GM19043 (cell line): ENCODE measurements around the gene ATXN10.
"Not testable (repeated sequence)": the region's sequence is repeated elsewhere in the genome, so short reads cannot be mapped to it uniquely, and the experiment has no call there.

Source experiments
- ATAC-seq: cut with Tn5 transposase; IDR thresholded peaks from one replicate; pipeline ENCODE4 v1.9.1; 2021; ENCODE audit warnings: low read depth; ENCODE audit not compliant: unreplicated experiment

ATXN10 gene

DNA sequence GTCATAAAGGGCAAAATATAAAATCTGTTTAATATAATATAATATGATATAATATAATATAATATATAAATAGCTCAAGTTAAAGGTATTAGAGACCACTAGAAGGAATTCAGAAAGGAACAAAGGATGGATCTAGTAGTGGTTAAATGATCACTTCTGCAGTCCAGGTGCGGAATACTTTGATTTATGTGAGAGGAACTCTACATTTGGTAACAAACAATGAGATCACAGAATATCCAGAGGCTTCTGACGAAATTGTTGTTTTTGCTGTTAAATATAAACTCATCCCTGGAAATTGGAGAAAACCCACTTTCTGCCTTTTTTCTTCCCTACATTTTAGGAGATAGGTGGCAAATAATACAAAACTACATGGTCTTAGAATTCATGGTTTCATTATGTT lies 36.0 kb downstream of the ATXN10 start:
- no peak for ATAC-seq

DNA sequence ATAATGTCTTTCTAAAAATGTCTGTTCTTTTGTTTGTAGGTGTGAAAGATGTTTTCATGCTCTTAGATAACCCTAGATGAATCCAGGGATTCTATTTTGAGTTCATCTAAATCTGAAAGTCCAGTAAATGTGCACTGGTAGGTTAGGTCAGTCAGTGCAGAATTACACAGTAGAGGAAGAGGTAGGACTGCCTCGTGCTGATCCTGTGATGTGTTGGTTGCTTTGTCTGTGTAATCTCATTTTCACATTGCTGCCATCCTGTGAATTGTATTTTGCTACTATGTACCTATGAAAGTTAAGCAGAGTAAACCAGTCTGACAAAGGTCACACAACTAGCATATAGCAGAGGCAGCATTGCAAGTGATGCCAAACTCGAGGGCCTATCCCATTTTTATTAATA lies 36.5 kb downstream of the ATXN10 start:
- ATAC-seq, result no peak

DNA sequence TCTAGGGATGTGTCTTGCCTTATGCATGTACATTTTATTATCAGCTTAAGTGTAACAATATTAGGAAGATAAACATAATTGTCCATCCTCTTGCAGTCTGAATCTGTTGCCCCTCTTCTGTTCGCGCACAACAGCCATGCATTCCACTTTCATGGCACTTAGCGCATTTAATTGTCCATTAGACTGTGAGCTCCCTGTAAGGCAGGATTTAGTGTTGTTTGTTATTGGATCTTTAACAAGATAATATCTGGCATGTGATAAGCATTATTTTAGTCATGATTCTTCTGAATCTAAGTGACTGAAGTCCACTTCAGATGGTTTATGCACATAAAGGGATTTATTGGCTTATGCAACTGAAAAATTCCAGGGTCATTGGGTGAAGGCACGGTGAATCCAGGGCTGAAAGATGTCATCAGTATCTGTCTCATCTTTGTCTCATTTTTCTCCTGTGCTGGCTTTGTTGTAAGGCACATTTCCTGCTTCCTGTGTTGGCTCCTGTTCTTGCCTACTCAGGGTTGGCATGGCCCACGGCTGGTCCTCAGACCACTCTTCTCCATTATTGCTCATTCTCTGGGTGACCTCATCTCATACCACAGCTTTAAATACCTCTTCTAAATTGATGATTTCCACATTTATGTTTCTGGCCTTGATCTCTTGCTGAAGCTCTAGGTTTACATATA lies 37.6 kb downstream of the ATXN10 start:
- no peak for ATAC-seq

DNA sequence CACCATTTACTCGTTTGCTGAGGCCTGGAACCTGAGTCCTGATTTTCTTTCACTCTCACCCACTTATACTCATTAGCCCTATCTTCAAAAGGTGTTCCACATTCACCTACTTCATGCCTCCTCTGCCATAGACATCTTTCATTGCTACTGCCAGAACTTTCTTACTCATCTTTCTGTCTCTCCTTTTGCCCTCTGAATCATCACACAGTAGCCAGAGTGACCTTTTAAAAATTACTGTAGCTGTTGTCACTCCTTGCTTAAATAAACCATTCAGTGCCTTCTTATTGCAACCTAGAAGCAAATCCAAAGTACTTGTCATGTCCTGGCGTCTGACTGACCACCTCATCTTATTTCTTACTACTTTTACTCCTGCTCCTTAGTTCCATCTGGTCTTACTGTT lies 38.2 kb downstream of the ATXN10 start:
- no peak for ATAC-seq

DNA sequence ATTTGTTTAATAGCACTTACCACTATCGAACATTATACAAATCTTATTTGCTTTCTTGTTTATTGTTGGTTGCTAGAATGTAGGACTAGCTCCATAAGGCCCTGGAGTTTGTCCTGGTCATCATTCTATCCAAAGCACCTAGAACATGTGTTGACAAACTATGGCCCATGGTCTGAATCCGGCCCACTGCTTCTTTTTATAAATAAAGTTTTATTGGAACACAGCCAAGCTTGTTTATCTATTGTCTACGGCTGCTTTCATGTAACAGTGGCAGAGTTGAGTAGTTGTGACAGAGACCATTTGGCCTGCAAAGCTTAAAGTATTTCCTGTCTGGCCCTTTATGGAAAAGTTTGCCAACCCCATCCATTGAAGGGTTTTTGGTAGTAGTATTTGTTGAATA lies 38.8 kb downstream of the ATXN10 start:
- no peak for ATAC-seq

DNA sequence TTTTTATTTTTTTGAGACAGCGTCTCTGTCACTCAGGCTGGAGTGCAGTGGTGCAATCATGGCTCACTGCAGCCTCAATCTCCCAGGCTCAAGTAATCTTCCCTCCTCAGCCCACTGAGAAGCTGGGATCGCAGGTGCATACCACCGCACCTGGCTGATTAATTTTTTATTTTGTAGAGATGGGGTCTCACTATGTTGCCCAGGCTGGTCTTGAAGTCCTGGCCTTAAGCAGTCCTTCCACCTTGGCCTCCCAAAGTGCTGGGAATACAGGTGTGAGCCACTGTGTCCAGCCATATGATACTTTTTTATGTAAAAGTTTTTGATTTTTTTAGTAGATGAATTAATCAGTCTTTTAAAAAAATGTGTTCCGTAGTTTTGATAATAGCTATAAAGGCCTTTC lies 42.8 kb downstream of the ATXN10 start:
- not testable (repeated sequence) for ATAC-seq

DNA sequence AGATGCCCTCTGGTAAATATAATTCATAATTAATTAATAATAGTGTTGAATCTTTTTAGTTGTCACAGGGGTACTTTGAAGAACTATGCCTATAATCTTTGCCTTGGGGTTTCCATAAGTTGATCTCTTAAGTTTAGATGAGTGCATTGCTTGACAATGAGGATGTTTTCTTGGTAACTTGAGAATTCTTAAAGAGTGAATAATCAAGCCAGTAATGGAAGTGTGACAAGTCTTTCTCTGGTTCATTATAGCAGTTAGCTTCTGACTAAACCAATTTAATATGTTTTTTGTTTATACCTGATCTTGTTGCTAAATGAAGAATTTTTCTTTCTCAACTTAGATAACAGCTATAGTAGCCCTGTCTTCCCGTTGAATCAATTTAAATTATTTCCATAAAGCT lies 46.2 kb downstream of the ATXN10 start:
- no peak for ATAC-seq

DNA sequence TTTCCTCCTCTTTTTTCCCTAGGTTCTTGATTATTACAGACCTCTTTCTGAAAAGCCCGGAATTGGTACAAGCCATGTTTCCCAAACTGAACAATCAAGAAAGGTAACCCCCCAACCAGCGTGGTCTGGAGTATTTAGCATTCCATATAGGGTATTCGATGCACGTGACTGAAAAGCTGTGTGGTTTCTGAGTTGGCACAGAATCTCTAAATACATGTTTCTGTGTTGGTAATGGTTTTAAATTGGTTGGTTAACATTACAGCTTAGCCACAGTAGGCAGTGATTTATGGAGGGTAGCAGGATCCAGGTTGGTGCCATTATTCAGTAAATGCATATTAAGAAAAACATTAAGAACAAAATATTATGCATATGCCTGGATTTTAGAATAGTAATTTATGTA lies 46.8 kb downstream of the ATXN10 start:
- ATAC-seq, result no peak

DNA sequence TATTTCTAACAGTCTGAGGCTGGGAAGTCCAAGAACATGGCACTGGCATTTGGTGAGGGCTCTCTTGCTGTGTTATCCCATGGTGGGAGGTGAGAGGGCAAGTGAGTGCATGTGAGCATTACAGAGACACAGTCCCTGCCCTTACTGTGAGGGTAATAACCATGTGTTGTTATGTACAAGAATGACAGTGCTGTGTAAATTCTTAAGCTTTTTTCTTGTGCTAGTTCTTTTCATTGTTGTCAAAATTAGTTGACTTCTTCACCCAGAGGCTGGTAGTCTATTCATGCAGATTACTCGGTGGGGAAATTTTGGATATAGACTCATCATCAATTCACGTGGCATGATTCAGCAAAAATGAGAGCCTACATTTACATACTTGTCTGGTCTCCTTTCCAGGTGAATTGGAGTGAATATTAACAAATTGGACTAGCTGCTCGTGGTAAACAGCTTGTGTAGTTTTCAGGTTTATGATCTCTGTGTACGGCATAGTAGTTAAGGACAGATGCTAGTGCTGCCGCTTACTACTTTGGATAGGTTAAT lies 49.3 kb downstream of the ATXN10 start:
- ATAC-seq, result no peak

DNA sequence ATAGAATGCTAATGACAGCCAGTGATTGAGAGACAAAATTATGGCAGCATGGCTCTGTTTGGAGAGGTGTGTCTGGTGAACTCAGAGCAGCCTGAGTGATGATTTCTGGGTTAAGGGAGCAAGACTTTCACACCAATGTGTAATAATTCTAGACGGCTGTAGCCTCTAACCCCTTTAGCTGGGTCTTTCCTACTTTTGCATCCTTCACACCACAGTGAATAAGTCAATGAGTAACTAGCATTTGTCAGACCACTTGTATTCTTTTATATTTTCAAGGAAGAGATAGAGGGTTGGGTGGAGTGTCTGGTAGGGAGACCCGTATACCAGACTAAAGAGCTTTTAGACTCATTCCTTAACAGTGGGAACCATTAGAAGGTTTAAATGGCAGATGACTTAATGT lies 50.4 kb downstream of the ATXN10 start:
- no peak for ATAC-seq

DNA sequence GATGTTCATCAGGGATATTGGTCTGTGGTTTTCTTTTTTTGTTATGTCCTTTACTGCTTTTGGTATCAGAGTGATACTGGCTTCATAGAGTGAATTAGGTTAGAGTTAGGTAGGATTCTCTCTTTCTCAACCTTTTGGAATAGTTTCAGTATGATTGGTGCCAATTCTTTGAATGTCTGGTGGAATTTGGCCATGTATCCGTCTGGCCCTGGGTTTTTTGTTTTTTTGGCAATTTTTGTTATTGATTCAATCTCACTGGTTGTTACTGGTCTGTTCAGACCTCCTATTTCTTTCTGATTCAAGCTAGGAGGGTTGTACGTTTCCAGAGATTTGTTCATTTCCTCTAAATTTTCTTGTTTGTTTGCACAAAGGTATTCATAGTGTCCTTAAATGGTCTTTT lies 54.4 kb downstream of the ATXN10 start:
- no peak for ATAC-seq

DNA sequence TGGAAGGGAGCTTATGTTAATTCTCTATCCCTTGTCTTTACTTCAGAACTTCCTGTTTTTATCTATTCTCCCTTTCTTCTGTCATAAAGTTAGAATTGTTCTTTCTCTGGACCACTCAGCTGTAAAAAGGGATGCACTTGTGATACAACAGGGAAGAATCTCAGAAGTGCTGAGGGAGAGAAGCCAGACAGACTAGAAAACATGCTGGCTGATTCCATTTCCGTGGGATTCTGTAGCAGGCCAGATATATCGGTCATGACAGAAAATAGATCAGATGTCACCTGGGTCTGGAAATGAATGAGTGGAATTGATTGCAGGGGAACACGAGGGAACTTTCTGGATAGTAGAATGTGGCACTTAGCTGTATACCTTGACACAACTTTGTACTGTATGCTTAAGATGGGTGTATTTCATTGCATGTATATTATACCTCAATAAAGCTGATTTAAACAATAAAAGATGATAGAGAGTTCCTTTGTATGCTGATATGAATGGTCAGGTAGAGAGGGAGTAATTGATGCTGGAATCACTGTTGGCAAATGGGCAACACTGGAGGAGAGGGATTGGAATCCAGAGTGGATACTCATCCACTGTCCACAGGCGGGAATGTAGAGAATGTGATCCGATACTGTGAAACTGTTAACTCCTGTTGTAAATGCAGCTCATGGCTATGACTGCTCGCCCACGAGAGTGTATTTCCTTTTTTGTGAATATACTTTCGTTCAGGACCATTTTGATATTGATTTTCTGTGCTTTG lies 59.6 kb downstream of the ATXN10 start:
- ATAC-seq, result no peak

DNA sequence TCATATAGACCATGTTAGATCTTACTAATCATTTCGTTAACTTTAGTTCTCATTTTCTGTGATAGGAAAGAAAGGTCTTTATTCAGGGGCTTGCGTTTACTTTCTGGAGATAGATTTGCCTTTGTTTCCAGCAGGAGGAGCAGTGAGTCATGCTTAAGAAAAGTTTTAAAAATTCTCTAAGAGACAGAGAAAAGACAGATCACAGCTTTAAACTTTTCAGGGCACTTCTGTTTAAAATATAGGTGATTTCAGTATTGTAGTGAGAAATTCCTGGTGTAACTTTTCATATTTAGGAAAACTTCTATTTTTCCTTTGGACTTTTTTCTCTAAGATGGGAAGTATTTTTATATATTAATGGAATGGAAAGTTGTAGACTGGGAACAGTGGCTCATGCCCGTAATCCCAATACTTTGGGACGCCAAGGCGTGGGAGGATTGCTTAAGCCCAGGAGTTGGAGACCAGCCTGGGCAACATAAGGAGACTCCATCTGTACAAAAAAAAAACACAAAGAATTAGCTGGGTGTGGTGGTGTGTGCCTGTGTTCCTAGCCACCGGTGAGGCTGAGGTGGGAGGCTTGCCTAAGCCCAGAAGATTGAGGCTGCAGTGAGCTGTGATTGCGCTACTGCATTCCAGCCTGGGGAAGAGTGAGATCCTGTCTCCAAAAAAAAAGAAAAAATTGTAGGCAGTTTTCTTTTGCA lies 60.3 kb downstream of the ATXN10 start:
- no peak for ATAC-seq

DNA sequence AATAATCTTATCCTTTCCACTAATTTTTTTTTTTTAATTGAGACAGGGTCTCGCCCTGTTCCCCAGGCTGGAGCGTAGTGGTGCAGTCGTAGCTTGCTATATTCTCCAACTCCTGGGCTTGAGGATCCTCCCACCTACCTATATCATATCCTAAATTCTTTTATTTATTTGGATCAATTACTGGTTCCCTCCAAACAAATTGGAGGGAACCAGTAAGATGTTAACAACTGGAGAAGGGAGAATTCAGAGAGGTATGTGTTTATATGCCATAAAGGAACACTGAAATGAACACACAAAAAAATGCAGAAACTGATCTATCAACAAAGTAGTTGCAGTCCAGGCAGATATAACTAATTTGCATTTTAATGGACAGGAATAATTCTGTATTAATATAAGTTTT lies 63.6 kb downstream of the ATXN10 start:
- ATAC-seq, result no peak

DNA sequence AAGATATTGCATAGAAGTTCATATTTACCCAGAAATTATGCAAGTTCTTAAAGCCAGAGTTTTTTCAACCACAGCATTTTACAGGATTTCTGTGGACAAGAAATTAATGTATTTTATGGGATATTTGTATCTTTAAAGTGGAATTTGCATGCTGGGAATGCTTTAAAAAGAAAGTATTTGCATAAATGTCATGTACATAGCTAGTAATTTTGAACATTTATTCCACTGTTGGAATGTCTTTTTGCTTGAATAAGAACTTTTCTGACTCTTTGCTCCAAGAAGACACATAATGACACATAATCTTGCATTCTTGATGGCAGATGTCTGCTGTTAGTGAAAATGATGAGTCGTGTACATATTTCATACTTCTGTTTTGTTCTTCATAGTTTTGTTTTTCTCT lies 66.6 kb downstream of the ATXN10 start:
- no peak for ATAC-seq

DNA sequence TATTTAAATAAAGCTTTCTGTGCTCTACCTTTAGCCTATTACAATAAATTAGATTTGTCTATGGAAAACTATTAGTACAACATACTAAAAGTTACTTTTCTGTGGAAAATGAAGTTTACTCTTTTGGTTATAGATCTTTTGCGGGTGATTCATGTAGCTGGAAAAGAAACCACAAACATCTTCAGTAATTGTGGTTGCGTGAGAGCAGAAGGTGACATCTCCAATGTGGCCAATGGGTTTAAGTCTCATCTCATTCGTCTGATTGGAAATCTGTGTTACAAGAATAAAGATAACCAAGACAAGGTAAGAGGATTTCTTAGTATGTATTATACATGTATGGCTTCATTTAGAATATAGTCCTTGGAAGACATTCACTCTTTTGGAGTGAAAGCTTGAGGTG lies 68.6 kb downstream of the ATXN10 start:
- no peak for ATAC-seq

DNA sequence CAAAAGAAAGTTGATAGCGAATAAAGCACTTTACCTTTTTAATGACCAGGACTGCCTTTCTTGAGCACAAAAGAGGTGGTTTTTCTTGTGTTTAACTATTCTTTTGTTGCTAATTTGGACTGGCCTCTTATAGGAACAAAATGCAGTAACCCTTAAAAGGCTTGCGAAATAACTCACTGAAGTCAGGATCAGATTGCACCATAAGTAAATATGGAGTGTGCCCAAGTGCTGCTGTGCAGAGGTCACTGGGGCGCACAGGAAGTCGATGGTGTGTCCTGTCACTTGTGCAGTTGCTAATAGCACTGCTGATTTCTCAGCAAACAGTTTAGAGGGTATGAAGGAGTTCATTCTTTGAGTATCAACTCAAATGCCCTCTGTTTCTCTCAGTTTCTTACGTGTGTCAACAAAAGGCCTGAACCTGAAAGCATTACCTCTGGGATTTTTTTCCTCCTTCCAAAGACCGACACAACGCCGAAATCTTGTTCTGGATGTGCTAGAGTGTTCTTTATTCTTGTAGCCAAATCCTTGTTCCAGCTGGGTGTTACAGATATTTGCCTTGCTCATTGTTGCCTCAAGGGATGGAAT lies 71.3 kb downstream of the ATXN10 start:
- no peak for ATAC-seq

DNA sequence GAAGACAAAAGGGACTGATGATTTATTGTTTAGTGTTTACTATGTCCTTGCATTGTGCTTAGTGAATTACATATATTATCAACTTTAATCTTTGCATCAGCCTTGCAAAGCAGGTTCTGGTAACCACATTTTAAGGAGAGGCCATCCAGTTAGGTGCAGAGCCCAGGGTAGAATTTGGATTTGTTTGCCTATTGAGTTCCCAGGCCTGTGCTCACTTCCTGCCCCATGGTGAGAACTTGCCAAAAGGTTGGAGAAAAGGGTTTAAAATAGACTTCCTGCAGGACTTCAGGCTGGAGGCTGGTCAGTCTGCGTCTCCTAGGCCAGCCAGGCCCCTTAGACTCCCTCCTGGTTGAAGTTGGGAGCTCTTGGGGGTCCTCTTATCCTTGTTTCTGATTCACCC lies 72.1 kb downstream of the ATXN10 start:
- no peak for ATAC-seq

DNA sequence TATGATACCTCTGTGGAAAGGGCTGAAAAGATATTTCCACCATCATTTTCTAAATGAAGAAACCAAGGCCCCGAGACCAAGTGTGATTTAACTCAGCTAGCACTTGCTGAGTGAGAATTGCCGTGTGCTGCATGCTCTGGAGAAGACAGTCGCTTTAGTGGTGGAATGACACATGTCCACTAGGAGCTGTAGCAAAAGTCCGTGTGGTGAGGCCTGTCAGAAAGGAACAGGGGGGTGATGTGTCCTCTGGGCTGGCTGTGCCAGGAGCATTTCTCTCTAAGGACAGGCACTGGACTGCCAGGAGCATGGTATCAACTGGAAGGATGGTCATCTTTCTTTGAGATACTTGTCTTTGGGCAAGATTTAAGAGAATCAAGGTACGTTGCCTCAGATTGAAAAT lies 72.8 kb downstream of the ATXN10 start:
- no peak for ATAC-seq

DNA sequence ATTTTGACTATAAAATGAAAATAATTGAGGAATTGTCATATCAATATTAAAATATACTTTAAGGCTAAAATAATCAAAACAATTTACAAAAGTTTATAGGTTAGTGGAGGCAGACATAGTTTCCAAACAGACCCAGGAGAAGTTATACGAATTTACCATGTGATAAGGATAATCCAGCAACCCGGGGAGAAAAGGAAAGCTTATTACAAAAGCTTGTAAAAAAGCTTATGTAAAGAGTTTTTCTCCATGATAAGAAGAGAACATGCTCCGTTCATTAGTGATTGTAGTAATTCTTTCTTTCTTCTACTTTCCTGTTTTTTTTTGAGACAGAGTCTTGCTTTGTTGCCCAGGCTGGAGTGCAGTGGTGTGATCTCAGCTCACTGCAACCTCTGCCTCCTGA lies 79.0 kb downstream of the ATXN10 start:
- no peak for ATAC-seq

DNA sequence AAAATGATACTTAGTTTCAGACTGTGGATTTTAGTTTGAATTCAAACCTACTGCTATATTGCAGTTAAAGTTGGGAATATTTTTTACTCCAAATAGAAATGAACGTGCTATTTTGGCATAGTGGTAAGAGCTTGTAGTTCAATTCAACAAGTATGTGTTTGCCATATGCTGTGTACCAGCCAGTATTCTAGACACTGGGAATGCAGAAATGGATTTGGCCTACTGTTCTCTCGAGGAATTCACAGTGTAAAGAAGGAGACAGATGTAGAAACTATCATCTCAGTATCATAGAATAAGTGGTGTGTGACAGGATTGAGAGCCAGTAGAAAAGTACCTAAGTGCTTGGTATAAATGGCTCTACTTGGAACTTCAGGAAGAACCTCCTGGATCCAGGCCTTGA lies 80.4 kb downstream of the ATXN10 start:
- ATAC-seq, result no peak
